Myometrial cell (primary cell): ENCODE results near the gene CFAP210. TPM values are rescaled to one million over a fixed set of nuclear protein-coding genes. Genes with fewer than 3 reads are reported as not detected.

Experiments used
- total RNA-seq: library from RNA; depleted of rRNA; stranded (reverse); fragments of >200 nt; gene quantifications from 2 replicates; pipeline ENCODE4 v1.2.3, GENCODE V29; 2015

Gene CFAP210
- total RNA-seq = not detected in 2 replicates

GRCh38 chr2:169694113-169694893 is at the start of gene CFAP210, which contains the start of gene PHOSPHO2:
Gene CFAP210, minus strand, starts transcription at chr2:169694405. Its CDS starts 78 bp downstream, at chr2:169694327.
Gene PHOSPHO2, plus strand, starts transcription at chr2:169694469. Its CDS starts 6,503 bp downstream, at chr2:169700972.

Other genes starting within 250 kb of the CFAP210 start
- gene BBS5, start 214.9 kb downstream of the CFAP210 start, total RNA-seq = 4.9 and 6.2 TPM in 2 replicates
- 0.29 and 0.35 TPM in 2 replicates for gene KLHL41, start 184.7 kb downstream of the CFAP210 start, total RNA-seq
- 7.8 and 8.1 TPM in 2 replicates for gene FASTKD1, start 120.5 kb downstream of the CFAP210 start, total RNA-seq
- 12.4 and 20.6 TPM in 2 replicates for gene PPIG, start 110.1 kb downstream of the CFAP210 start, total RNA-seq
- 0.58 and 2.5 TPM in 2 replicates for gene PHOSPHO2, start 64 bp upstream of the CFAP210 start, total RNA-seq
- 1.2 and 5.5 TPM in 2 replicates for gene KLHL23, start 39.4 kb upstream of the CFAP210 start, total RNA-seq
- 77.0 and 130 TPM in 2 replicates for gene SSB, start 104.5 kb upstream of the CFAP210 start, total RNA-seq
- gene METTL5, start 130.5 kb upstream of the CFAP210 start, total RNA-seq = 79.0 and 79.9 TPM in 2 replicates
- 19.0 and 23.0 TPM in 2 replicates for gene UBR3, start 133.0 kb upstream of the CFAP210 start, total RNA-seq